Measurements from ENCODE around the gene PDE10A.

PDE10A gene

DNA sequence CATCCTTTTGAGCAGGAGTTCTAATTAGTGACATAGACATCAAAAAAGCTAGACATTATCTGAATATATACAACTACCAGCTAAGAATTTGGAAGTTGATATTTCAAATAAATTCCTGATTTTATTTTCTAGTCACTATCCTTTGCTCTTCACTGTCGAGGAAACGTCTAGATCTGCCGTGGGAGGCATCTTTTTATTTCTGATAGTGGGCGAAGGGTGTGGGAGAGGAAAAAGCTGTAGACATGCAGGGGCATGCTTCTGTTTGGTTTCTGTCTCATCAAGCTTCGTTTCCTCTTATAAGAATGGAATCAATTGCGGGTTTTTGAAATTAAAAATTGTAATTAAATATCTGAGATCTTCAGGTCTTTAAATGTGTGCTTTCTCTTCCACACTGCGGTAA, 337.4 kb downstream of the PDE10A start:
- DNase-seq: no peak

DNA sequence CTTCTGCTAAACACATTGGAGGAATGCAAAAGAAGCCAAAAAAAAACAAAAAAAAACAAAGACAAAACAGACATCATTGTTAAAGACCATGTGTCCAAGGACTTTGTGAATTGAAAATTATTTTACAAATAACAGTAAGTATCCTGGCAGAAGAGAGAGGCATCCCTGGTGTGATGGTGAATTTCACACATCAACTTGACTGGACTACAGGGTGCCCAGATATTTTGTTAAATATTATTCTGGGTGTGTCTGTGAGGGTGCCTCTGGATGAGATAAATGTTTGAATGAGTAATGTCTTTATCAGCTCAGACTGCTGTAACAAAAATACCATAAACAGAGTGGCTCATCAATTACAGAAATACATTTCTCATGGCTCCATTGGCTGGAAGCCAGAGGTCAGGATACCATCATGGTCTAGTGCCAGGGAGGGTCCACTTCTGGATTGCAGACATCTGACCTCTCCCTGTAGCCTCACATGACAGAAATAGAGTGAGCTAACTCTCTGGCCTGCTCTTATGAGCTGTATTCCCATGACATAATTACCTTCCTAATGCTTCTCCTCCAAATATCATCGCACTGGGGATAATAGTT, 341.4 kb downstream of the PDE10A start:
- DNase-seq: no peak

DNA sequence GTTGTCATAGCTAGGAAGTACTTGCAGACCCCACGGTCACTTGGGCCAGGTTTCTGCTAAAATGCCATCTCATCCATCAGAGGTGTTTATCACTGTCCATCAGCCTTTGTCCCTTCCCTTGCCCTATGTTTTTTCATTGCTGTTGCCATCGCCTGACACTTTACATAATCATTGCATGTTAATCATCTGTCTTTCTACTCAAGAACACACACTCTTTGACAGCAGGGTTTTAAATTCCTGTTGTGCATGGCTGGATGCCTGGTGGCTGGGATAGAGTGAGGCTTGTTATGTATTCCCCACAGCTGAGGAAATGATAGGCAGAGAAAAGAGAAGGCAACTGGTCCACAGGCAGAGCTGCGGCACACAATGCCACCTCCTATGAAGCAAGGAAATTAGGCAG, 341.9 kb downstream of the PDE10A start:
- no peak for DNase-seq

DNA sequence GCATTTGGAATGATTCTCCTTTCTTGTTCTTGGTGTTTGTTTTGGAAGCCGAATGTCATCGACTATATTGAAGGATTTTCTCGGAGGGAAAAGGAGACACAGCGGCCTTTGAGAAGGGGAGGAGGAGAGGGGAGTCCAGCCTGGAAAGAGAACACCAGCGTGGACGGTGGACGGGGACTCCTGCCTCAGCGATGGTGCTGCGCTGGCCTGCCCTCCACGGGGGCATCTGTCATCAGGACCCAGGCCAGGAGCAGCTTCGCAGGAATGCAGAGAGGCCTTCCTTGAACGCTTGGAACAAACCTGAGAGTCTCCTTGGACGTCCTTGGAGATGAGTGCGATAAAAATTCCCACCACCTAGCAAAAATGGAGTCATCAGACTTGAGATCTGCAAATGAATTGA, 345.3 kb downstream of the PDE10A start:
- DNase-seq: no peak

DNA sequence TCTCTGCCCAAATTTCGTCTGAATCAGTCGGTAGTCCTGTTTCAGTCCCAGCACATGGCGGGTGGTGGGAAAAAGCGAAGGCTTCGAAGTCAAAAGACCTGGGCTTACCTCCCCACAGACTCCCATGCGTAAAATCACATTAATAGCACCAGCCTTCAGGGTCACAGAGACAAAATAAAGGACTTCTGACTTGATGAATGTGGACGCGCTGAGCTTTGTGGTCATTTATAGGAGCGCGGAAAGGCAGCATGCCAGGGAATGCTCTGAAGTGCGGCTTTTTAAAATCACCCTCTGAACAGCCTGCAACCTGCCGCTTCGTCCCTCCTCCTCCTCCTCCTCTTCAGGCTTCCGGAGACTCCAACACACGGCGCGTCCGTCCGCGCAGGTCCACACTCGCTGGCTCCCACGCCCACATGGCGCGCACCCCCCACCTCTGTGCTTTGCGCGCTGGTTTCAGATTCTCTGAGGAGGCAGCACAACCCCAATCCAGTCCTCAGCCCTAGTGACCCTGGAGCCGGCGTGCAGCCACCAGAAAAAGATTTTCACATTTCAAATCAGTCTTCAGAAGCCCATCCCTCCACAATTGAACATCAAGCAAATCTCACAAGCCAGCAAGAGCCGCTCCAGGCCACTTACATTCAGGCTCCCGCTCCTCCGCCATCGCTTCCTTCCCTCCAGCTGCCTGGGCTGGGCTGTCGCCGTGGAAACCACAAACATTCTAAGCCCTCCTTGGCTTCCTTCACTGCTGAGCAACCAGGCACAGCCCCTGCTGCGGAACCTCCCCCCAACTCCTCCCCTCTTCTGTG, 353.9 kb downstream of the PDE10A start, which contains the start of gene C6orf118:
Gene C6orf118, minus strand, starts transcription at position 680 of the 806 bp plus-strand sequence. Its CDS starts 19 bp downstream, at position 661.
- no peak for DNase-seq

DNA sequence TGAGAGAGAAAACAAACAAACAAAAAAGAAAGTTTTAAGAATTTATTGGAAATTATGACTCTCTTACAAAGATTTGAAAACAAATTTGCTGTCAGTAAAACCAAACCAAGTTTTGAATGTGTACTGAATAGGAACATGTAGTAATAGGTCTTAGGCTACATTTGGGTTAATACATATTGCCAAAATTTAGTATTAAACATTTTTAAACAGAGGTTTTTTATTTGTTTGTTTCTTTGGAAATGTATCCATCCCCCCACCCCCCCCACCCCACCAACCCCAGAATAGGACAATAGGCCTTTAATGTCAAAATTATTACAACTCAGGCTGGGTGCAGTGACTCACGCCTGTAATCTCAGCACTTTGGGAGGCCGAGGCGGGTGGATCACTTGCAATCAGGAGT, 356.1 kb downstream of the PDE10A start:
- no peak for DNase-seq

DNA sequence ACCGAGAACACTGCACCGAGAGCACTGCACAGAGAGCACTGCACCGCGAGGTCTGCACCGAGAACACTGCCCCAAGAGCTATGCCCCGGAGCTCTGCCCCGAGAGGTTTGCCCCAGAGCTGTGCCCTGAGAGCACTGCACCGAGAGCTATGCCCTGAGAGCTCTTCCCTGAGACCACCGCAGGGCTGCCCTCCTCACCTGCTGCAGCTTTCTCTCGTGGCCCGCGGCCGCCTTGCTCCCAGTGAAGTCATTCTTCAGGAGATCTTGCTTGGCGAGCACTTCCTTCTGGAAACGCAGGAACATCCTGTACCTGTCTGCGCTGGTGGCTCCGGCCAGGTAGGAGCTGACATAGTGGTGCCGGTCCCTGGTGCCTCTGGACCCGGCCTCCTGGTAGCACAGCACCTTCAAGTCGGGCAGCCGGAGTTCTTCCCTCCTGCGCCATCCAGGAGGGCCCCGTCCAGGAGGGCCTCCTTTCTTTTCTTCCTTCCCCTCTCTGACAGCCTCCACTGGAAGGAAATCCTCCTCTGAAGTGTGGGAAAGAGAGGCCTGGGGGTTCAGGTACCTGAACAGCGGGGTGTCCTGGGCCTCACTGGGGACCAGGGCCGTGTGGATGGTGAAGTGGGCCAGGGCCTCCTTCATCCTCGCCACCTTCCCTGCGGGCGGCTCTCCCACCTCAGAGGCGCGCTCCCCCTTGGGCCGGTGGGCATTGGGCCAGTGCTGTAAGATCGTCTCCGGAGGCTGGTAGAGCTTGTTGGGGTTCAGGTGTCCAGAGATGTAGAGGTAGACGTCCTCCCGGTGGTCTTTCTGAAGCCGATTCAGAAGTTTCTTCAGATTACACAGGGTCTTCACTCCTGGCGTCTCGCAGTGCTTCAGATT, 361.4 kb downstream of the PDE10A start:
- no peak for DNase-seq

DNA sequence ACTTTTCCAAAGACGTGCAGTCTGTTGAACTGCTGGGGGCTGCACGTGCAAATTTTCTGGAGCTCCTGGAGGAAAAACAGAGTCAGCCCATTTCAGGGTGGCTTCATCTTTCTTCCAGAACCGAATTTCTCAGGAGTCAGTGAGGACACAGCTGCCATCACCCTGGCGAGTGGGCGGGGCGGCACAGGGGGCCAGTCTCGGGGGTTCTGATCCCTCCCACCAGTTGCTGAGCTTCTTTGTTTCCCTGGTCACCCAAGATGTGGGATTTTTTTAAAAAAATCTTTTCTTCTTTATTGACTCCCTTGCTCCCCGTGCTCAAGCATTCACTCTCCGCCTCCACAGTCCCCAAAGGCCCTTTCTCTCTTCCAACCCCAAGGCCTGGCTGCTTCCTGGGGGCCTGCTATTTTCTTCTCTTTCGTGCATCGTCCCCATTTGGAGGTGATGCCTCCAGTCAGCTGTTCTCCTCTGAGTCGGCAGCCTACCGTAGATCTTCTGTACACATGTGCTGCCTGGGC, 362.6 kb downstream of the PDE10A start:
- no peak for DNase-seq

DNA sequence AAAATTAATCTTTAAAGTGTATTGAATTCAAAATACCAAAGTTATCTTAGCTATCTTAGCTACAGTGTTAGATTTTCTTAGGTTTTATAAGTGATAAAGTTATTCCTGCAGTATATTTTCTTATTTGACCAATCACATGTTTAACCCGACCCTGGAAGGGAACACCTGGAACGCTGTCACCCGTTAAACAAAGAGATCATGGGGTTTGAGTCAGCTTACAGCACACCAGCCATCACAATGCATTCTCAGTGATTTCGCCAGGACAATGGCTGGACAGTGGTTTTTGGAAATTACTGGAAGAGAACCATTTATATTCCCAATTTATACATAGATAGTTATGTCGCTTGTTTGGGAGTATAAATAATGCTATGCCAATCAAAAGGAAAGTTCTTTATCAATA, 364.2 kb downstream of the PDE10A start:
- DNase-seq: no peak

DNA sequence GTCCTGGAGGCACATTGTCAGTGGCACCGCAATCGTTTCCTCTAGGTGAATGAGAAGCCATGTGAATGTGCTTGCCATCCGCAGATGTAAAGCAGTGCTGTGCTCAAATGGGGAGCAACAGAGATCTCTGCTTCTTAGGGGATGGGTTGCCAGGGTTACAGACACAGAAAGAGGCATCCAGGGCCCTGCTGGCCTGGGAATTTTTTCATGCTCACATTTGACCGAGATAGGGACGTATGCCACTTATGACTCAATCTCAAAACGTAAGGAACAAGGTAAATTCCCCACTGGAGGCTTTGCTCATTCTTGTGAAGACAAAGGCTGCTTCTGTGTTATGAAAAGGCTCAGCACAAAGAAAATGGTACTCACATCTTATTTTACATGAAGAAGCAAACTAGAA, 364.6 kb downstream of the PDE10A start:
- no peak for DNase-seq

DNA sequence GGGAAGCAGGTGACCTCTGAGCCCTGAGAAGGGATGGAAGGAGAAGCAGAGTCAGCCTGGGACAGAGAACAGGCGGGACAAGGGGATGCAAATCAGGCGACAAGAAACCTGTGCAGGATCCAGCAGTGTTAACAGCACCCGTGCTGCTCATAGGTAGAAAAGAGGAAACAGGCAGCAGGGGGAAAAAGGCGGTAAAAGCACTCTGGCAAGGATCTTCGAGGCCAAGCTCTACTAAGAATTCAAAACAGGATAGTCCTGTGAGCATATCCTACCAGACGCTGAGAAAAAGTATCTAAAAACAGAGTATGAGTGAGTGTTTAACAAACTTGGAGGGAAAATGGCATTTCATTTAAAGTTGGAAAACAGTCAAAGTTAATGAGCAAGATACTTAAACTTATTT, 370.4 kb downstream of the PDE10A start:
- no peak for DNase-seq

All from activated gamma-delta T cell (primary cell).